Endothelial cell of umbilical vein (primary cell): ENCODE results near the gene ACER1.

Experiments used
- EZH2 ChIP-seq: IDR thresholded peaks from 2 replicates; pipeline ENCODE4 v1.6.1; 2012; ENCODE audit warnings: borderline replicate concordance, low read depth, mild to moderate bottlenecking, moderate library complexity, low read length, inconsistent platforms; ENCODE audit not compliant: severe bottlenecking
- FOS ChIP-seq: IDR thresholded peaks from 2 replicates; pipeline ENCODE4 v1.6.1; 2011; ENCODE audit warnings: mild to moderate bottlenecking, low read length, moderate library complexity, borderline replicate concordance; ENCODE audit not compliant: insufficient read depth
- JUN ChIP-seq: IDR thresholded peaks from 2 replicates; pipeline ENCODE4 v1.6.1; 2011; ENCODE audit warnings: borderline replicate concordance, low read depth; ENCODE audit not compliant: insufficient read length, insufficient read depth
- MYC ChIP-seq: IDR thresholded peaks from one replicate; pipeline ENCODE4 v1.6.1; 2011; ENCODE audit warnings: mild to moderate bottlenecking, low read depth, low read length
- POLR2A ChIP-seq: IDR thresholded peaks from 2 replicates; pipeline ENCODE4 v1.6.1; 2012; ENCODE audit warnings: low read depth, mild to moderate bottlenecking, control low read depth, low read length
- POLR2AphosphoS5 ChIP-seq: IDR thresholded peaks from 2 replicates; pipeline ENCODE4 v1.6.1; 2012; ENCODE audit warnings: low read depth, mild to moderate bottlenecking, control low read depth, low read length, moderate library complexity; ENCODE audit not compliant: insufficient read depth
- TF ChIP-seq, protein P1 (sequence below), 2 donors: IDR thresholded peaks; 1 replicate in 1 of 2; 2 replicates in 1 of 2; pipeline ENCODE4 v1.5.1; 2011; ENCODE audit warnings: low read length in 2 of 2, mild to moderate bottlenecking in 2 of 2, moderate library complexity in 2 of 2, control low read depth in 1 of 2, inconsistent platforms in 1 of 2, low read depth in 1 of 2; ENCODE audit not compliant: insufficient read depth in 1 of 2; ENCODE audit errors: extremely low read depth in 1 of 2
- TF ChIP-seq, protein P2 (sequence below): IDR thresholded peaks from 2 replicates; pipeline ENCODE4 v1.6.1; 2011; ENCODE audit not compliant: insufficient read depth, insufficient read length

DNA sequence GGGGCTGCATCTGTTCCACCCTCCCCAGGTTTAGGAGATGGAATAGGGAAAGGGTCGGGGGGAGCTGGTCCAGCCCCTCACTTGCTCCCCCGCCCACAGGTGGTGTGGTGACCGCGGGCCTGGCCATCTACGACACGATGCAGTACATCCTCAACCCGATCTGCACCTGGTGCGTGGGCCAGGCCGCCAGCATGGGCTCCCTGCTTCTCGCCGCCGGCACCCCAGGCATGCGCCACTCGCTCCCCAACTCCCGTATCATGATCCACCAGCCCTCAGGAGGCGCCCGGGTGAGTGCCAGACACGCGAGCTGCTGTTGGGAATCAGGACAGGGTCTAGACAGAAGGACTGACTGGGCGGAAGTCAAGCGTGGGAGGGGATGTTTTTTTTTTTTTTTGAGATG, 30.9 kb upstream of the ACER1 start:
- no peak for TF ChIP-seq POLR2A
- TF ChIP-seq, protein P1, sequence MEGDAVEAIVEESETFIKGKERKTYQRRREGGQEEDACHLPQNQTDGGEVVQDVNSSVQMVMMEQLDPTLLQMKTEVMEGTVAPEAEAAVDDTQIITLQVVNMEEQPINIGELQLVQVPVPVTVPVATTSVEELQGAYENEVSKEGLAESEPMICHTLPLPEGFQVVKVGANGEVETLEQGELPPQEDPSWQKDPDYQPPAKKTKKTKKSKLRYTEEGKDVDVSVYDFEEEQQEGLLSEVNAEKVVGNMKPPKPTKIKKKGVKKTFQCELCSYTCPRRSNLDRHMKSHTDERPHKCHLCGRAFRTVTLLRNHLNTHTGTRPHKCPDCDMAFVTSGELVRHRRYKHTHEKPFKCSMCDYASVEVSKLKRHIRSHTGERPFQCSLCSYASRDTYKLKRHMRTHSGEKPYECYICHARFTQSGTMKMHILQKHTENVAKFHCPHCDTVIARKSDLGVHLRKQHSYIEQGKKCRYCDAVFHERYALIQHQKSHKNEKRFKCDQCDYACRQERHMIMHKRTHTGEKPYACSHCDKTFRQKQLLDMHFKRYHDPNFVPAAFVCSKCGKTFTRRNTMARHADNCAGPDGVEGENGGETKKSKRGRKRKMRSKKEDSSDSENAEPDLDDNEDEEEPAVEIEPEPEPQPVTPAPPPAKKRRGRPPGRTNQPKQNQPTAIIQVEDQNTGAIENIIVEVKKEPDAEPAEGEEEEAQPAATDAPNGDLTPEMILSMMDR (IDR thresholded peaks at IDR 0.05; ENCODE audit: extremely low read depth in 1 of 2, insufficient read depth in 1 of 2, low read depth in 1 of 2, low read length in 2 of 2), result no peak
- TF ChIP-seq POLR2AphosphoS5, result no peak
- TF ChIP-seq JUN, result no peak
- no peak for TF ChIP-seq FOS
- TF ChIP-seq, protein P2, sequence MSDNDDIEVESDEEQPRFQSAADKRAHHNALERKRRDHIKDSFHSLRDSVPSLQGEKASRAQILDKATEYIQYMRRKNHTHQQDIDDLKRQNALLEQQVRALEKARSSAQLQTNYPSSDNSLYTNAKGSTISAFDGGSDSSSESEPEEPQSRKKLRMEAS, result no peak
- TF ChIP-seq EZH2, result no peak
- no peak for TF ChIP-seq MYC
